ENCODE data around the gene KRT16. TPM values are rescaled to one million over a fixed set of nuclear protein-coding genes. Genes with fewer than 3 reads are reported as not detected.
A peak's percentile ranks its signal among the peaks of the same experiment; 100 is the strongest.

KRT16 gene
- polyA plus RNA-seq, 1 donor (not counting 4 experiments of a cell fraction or from before 2014, with no cell fraction given) = 1,851 TPM

DNA sequence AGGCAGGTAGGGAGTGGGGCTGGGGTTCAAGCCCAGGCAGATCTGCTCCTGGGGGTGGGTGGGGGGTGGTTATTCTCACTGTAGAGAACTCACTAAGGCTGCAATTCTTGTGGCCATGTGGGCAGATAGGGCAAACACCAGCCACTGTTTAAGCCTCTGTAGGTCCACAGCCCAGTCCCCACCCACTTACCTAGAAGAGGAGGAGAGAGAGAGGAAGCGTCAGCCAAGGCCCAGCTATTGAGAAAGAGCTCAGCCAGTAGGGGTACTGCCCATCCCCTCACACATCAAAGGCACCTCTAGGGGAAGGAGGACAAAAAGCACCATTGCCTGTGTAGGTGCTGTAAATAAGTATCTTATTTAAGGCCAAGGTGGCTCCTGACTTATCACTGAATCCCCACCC, 12.9 kb downstream of the KRT16 start:
- dilution Hi-C loops (cut with MboI; ENCODE audit: extremely low pct_ligation_motif_present, low sequenced_read_pairs) = no loop called here
- Histone ChIP-seq H3K9me1 (ENCODE audit: control insufficient read depth, extremely low read depth, insufficient read depth, low read length) (no peaks in the 10 kb centered on the region), H3K4me1 (ENCODE audit: control insufficient read depth, extremely low read depth, insufficient read depth, low read length) (peaks cover 13% of the 10 kb centered on the region), H2AFZ (ENCODE audit: control insufficient read depth, low read length) (no peak overlapping the region), H3K36me3 (ENCODE audit: control insufficient read depth in 2 of 2, extremely low read depth in 1 of 2, insufficient read depth in 2 of 2, low read length in 2 of 2) (no peaks in the 10 kb centered on the region), H3K79me2 (ENCODE audit: control insufficient read depth, insufficient read depth, low read length) (no peaks in the 10 kb centered on the region), H3K27me3 (ENCODE audit: control insufficient read depth, extremely low read depth, insufficient read depth, low read length) (no peaks in the 10 kb centered on the region), H3K9me3 (ENCODE audit: control insufficient read depth, low read depth, low read length) (no peaks in the 10 kb centered on the region), H3K27ac (ENCODE audit: control insufficient read depth, insufficient read depth, low read length) (no peak overlapping the region), H3K4me2 (ENCODE audit: control insufficient read depth, extremely low read depth, insufficient read depth, low read depth, low read length) (no peak overlapping the region), H3K9ac (ENCODE audit: control insufficient read depth, extremely low read depth, insufficient read depth, low read length) (no peak overlapping the region), H3K4me3 (ENCODE audit: control insufficient read depth in 2 of 3, extremely low read depth in 1 of 3, insufficient read depth in 2 of 3, low read depth in 1 of 3, low read length in 3 of 3) (no peak overlapping the region), H4K20me1 (ENCODE audit: control insufficient read depth, extremely low read depth, insufficient read depth, low read length) (no peaks in the 10 kb centered on the region)
- no peak for DNase-seq (ENCODE audit: low read depth, low spot score)
- FAIRE-seq = no peak
- TF ChIP-seq EZH2 (IDR thresholded peaks at IDR 0.05; ENCODE audit: low read length) = no peak
- TF ChIP-seq, protein P1, sequence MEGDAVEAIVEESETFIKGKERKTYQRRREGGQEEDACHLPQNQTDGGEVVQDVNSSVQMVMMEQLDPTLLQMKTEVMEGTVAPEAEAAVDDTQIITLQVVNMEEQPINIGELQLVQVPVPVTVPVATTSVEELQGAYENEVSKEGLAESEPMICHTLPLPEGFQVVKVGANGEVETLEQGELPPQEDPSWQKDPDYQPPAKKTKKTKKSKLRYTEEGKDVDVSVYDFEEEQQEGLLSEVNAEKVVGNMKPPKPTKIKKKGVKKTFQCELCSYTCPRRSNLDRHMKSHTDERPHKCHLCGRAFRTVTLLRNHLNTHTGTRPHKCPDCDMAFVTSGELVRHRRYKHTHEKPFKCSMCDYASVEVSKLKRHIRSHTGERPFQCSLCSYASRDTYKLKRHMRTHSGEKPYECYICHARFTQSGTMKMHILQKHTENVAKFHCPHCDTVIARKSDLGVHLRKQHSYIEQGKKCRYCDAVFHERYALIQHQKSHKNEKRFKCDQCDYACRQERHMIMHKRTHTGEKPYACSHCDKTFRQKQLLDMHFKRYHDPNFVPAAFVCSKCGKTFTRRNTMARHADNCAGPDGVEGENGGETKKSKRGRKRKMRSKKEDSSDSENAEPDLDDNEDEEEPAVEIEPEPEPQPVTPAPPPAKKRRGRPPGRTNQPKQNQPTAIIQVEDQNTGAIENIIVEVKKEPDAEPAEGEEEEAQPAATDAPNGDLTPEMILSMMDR (optimal IDR thresholded peaks at IDR 0.05 in 1 of 3, IDR thresholded peaks at IDR 0.05 in 1 of 3, conservative IDR thresholded peaks at IDR 0.05 in 1 of 3; ENCODE audit: extremely low read depth in 1 of 3, insufficient read depth in 2 of 3, low read length in 3 of 3) = no peak

DNA sequence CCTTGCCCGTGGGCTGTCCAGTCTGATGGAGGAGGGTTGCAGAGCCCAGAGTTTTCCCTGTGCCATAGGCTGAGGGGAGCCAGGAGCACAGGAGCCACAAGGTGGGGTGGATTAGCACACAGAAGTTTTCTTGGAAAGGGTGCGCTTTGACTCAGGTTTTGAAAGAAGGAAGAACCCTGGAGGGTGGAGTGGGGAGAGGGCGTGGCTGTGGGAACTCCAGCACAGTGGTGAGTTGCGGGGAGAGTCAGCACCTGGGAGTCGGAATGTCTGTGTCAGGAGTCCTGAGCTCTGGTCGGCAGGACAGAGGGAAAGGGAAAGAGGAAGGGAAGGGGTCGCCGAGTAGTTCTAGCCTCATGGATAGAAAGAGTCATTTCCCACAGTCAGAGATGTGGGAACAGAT, 17.0 kb downstream of the KRT16 start:
- Histone ChIP-seq H3K27me3 (ENCODE audit: control insufficient read depth, extremely low read depth, insufficient read depth, low read length) (no peaks in the 10 kb centered on the region), H3K9me1 (ENCODE audit: control insufficient read depth, extremely low read depth, insufficient read depth, low read length) (no peaks in the 10 kb centered on the region), H3K4me2 (ENCODE audit: control insufficient read depth, extremely low read depth, insufficient read depth, low read depth, low read length) (peak overlapping the region; percentile 30), H2AFZ (ENCODE audit: control insufficient read depth, low read length) (no peak overlapping the region), H3K9ac (ENCODE audit: control insufficient read depth, extremely low read depth, insufficient read depth, low read length) (no peak overlapping the region), H3K79me2 (ENCODE audit: control insufficient read depth, insufficient read depth, low read length) (no peaks in the 10 kb centered on the region), H3K27ac (ENCODE audit: control insufficient read depth, insufficient read depth, low read length) (no peak overlapping the region), H3K4me1 (ENCODE audit: control insufficient read depth, extremely low read depth, insufficient read depth, low read length) (peaks cover 29% of the 10 kb centered on the region), H3K4me3 (ENCODE audit: control insufficient read depth in 2 of 3, extremely low read depth in 1 of 3, insufficient read depth in 2 of 3, low read depth in 1 of 3, low read length in 3 of 3) (no peak overlapping the region), H3K36me3 (ENCODE audit: control insufficient read depth in 2 of 2, extremely low read depth in 1 of 2, insufficient read depth in 2 of 2, low read length in 2 of 2) (no peaks in the 10 kb centered on the region), H4K20me1 (ENCODE audit: control insufficient read depth, extremely low read depth, insufficient read depth, low read length) (no peaks in the 10 kb centered on the region), H3K9me3 (ENCODE audit: control insufficient read depth, low read depth, low read length) (no peaks in the 10 kb centered on the region)
- FAIRE-seq = peak; percentile 39
- DNase-seq (ENCODE audit: low read depth, low spot score) = no peak
- no peak for TF ChIP-seq EZH2 (IDR thresholded peaks at IDR 0.05; ENCODE audit: low read length)
- TF ChIP-seq, protein P1 (optimal IDR thresholded peaks at IDR 0.05 in 1 of 3, IDR thresholded peaks at IDR 0.05 in 1 of 3, conservative IDR thresholded peaks at IDR 0.05 in 1 of 3; ENCODE audit: extremely low read depth in 1 of 3, insufficient read depth in 2 of 3, low read length in 3 of 3) = no peak
- dilution Hi-C loops (cut with MboI; ENCODE audit: extremely low pct_ligation_motif_present, low sequenced_read_pairs) = no loop called here
